Measurements from ENCODE around the gene B3GALT2. TPM values are rescaled to one million over a fixed set of nuclear protein-coding genes. Genes with fewer than 3 reads are reported as not detected.

The B3GALT2 gene
- total RNA-seq, 2 donors from 2014 or later: not detected

DNA sequence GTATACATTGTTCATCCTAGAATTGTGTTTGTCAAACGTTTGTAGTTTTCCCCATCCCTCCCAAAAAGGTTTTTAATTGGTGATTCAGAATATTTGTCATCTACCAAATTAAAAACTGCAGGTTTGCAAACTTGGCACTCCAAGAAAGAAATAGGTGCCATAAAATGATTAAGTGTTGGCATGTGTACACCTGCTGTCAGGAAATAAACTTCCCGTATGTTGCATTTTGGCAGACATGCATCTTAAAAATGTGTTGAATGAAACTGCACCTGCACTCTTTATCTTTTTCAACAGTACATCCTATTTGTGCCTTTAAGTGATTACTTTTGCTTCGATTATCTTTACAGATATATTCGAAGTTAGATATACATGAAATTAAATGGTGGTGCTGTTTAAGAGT lies 7.3 kb downstream of the B3GALT2 start:
- H3K9me3 ChIP-seq (ENCODE audit: control insufficient read depth, low read length): no peaks in the 10 kb centered on the region
- 90% methylated on average over 2 to 4 of the region's 4 CpGs for WGBS, 2 experiments (ENCODE audit: insufficient coverage in 1 of 2, insufficient read length in 1 of 2)
- H3K9ac ChIP-seq (ENCODE audit: extremely low read depth, low read length, poor library complexity, severe bottlenecking): no peak overlapping the region
- Mint-ChIP-seq H3K36me3 (ENCODE audit: low read depth) (peaks cover 12% of the 10 kb centered on the region), H3K4me1 (peaks cover 3% of the 10 kb centered on the region), H3K27ac (no peak overlapping the region), H3K27me3 (ENCODE audit: insufficient read depth) (no peaks in the 10 kb centered on the region), H3K4me3 (no peak overlapping the region), H3K9me3 (no peaks in the 10 kb centered on the region)
- no peaks in the 10 kb centered on the region for H3K36me3 ChIP-seq (ENCODE audit: control insufficient read depth, insufficient read depth, low read length)
- H3K4me3 ChIP-seq (ENCODE audit: low read length): no peak overlapping the region
- no peak for DNase-seq
- peaks cover 3% of the 10 kb centered on the region for H3K4me1 ChIP-seq (ENCODE audit: control insufficient read depth, insufficient read depth, low read length)
- no peak for TF ChIP-seq CTCF (conservative IDR thresholded peaks at IDR 0.05)
- H3K27me3 ChIP-seq (ENCODE audit: control insufficient read depth, insufficient read depth, low read length, poor library complexity, severe bottlenecking): no peaks in the 10 kb centered on the region
- H3K27ac ChIP-seq (ENCODE audit: low read depth, low read length): no peak overlapping the region

DNA sequence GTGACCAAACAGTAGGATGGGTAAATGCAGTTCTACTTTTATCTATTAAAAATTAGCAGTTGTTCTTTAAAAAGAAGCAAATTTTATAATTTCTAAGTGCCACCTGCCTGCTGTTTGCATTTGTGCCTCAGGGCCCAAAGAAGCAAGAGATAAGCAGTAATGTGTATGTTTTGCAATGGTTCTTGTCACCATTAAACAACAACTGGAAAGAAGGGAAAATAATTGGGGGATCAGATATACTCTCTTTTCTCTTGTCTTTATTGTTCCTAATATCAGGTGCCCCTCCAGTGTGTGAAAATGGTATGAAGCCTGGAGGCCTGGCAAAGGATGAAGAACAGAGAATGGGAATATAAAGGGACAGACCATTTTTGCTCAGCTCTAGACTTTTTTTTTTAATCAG lies 9.6 kb downstream of the B3GALT2 start:
- no peaks in the 10 kb centered on the region for H3K9me3 Mint-ChIP-seq
- H3K27me3 Mint-ChIP-seq (ENCODE audit: insufficient read depth): no peaks in the 10 kb centered on the region
- H3K36me3 Mint-ChIP-seq (ENCODE audit: low read depth): peaks cover 12% of the 10 kb centered on the region
- no peak overlapping the region for H3K27ac ChIP-seq (ENCODE audit: low read depth, low read length)
- H3K36me3 ChIP-seq (ENCODE audit: control insufficient read depth, insufficient read depth, low read length): no peaks in the 10 kb centered on the region
- no peak for DNase-seq
- TF ChIP-seq CTCF (conservative IDR thresholded peaks at IDR 0.05): no peak
- H3K4me3 ChIP-seq (ENCODE audit: low read length): no peak overlapping the region
- H3K4me1 ChIP-seq (ENCODE audit: control insufficient read depth, insufficient read depth, low read length): no peaks in the 10 kb centered on the region
- H3K4me1 Mint-ChIP-seq: no peaks in the 10 kb centered on the region
- no peaks in the 10 kb centered on the region for H3K27me3 ChIP-seq (ENCODE audit: control insufficient read depth, insufficient read depth, low read length, poor library complexity, severe bottlenecking)
- no peak overlapping the region for H3K4me3 Mint-ChIP-seq
- no peak overlapping the region for H3K9ac ChIP-seq (ENCODE audit: extremely low read depth, low read length, poor library complexity, severe bottlenecking)
- H3K9me3 ChIP-seq (ENCODE audit: control insufficient read depth, low read length): no peaks in the 10 kb centered on the region
- H3K27ac Mint-ChIP-seq: no peak overlapping the region

DNA sequence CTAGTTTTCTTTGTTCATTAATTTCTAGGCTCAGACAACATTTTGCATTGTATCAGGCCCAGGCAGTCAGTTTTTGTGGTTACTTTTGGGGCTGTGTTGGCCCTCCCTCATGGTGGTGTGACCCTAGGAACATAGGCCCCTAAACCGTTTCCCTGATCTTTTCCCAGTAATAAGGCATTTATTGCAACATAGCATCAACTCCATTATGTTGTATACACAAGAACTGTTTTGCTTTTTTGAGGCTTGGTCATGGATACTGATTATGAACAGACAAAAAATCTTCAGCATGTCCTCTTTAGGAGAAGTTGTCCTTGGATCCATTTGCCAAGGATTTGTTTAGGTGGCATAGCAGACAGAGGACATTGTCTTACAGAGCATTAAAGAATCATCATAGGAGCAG lies 10.3 kb downstream of the B3GALT2 start:
- Histone ChIP-seq H3K9ac (ENCODE audit: extremely low read depth, low read length, poor library complexity, severe bottlenecking) (no peak overlapping the region), H3K27ac (ENCODE audit: low read depth, low read length) (no peak overlapping the region), H3K27me3 (ENCODE audit: control insufficient read depth, insufficient read depth, low read length, poor library complexity, severe bottlenecking) (no peaks in the 10 kb centered on the region), H3K4me1 (ENCODE audit: control insufficient read depth, insufficient read depth, low read length) (no peaks in the 10 kb centered on the region), H3K9me3 (ENCODE audit: control insufficient read depth, low read length) (no peaks in the 10 kb centered on the region), H3K36me3 (ENCODE audit: control insufficient read depth, insufficient read depth, low read length) (peaks cover 2% of the 10 kb centered on the region), H3K4me3 (ENCODE audit: low read length) (no peak overlapping the region)
- H3K4me3 Mint-ChIP-seq: no peak overlapping the region
- no peak for DNase-seq
- H3K27me3 Mint-ChIP-seq (ENCODE audit: insufficient read depth): no peaks in the 10 kb centered on the region
- no peaks in the 10 kb centered on the region for H3K9me3 Mint-ChIP-seq
- H3K27ac Mint-ChIP-seq: no peak overlapping the region
- H3K4me1 Mint-ChIP-seq: no peaks in the 10 kb centered on the region
- H3K36me3 Mint-ChIP-seq (ENCODE audit: low read depth): peaks cover 17% of the 10 kb centered on the region
- TF ChIP-seq CTCF (conservative IDR thresholded peaks at IDR 0.05): no peak
- WGBS, 2 experiments (ENCODE audit: insufficient coverage in 1 of 2, insufficient read length in 1 of 2): 89% methylated on average over 1 of the region's 1 CpG; no CpG with 5 or more reads in 1 of the 2 experiments

Measured in endodermal cell (in vitro differentiated cells).